NCI-H82 treated with DMSO at 0.1 percent for 48 hours (cell line): ENCODE results near the gene RBM33.
"Not testable (repeated sequence)": the region's sequence is repeated elsewhere in the genome, so short reads cannot be mapped to it uniquely, and the experiment has no call there.

ENCODE experiments used
- DNase-seq: peaks from one replicate; lab custom pipeline; 2025; ENCODE audit not compliant: unreplicated experiment; lab: John Stamatoyannopoulos, UW

The RBM33 gene

GRCh38 chr7:155644178-155644970 is at the start of gene RBM33:
Gene RBM33, plus strand, starts transcription at chr7:155644661. Its CDS starts 216 bp downstream, at chr7:155644877.
- DNase-seq = peak; percentile 45

GRCh38 chr7:155594961-155595366 is 49.5 kb upstream of the RBM33 start:
- DNase-seq = no peak

- no peak for DNase-seq
Observed at GRCh38 chr7:155597753-155598140, 46.7 kb upstream of the RBM33 start.

- peak; percentile 17 for DNase-seq
Observed at GRCh38 chr7:155598810-155599210, 45.7 kb upstream of the RBM33 start.

- no peak for DNase-seq
Observed at GRCh38 chr7:155602156-155602555, 42.3 kb upstream of the RBM33 start.

- DNase-seq = no peak
Observed at GRCh38 chr7:155602750-155603149, 41.7 kb upstream of the RBM33 start.

GRCh38 chr7:155603205-155603857 is 41.1 kb upstream of the RBM33 start:
- DNase-seq = no peak

- no peak for DNase-seq
Observed at GRCh38 chr7:155603858-155604503, 40.5 kb upstream of the RBM33 start.

- DNase-seq = no peak
Observed at GRCh38 chr7:155604504-155604997, 39.9 kb upstream of the RBM33 start.

GRCh38 chr7:155609185-155609584 is 35.3 kb upstream of the RBM33 start:
- DNase-seq = no peak

- no peak for DNase-seq
Observed at GRCh38 chr7:155610633-155611193, 33.7 kb upstream of the RBM33 start.

- DNase-seq = no peak
Observed at GRCh38 chr7:155611808-155612447, 32.5 kb upstream of the RBM33 start.

- DNase-seq = no peak
Observed at GRCh38 chr7:155612658-155613057, 31.8 kb upstream of the RBM33 start.

GRCh38 chr7:155615085-155615484 is 29.4 kb upstream of the RBM33 start:
- DNase-seq = not testable (repeated sequence)

GRCh38 chr7:155618708-155619633 is 25.5 kb upstream of the RBM33 start:
- DNase-seq = no peak

GRCh38 chr7:155619634-155620271 is 24.7 kb upstream of the RBM33 start:
- no peak for DNase-seq

GRCh38 chr7:155620497-155620896 is 24.0 kb upstream of the RBM33 start:
- no peak for DNase-seq

GRCh38 chr7:155621418-155621980 is 23.0 kb upstream of the RBM33 start:
- DNase-seq = no peak

- no peak for DNase-seq
Observed at GRCh38 chr7:155624412-155624811, 20.0 kb upstream of the RBM33 start.
